HG02678 (cell line): ENCODE results near the gene KCNK2.

Experiments
- ATAC-seq: cut with Tn5 transposase; IDR thresholded peaks from one replicate; pipeline ENCODE4 v1.9.1; 2021; ENCODE audit warnings: mild to moderate bottlenecking, moderate library complexity; ENCODE audit not compliant: unreplicated experiment

The KCNK2 gene

DNA sequence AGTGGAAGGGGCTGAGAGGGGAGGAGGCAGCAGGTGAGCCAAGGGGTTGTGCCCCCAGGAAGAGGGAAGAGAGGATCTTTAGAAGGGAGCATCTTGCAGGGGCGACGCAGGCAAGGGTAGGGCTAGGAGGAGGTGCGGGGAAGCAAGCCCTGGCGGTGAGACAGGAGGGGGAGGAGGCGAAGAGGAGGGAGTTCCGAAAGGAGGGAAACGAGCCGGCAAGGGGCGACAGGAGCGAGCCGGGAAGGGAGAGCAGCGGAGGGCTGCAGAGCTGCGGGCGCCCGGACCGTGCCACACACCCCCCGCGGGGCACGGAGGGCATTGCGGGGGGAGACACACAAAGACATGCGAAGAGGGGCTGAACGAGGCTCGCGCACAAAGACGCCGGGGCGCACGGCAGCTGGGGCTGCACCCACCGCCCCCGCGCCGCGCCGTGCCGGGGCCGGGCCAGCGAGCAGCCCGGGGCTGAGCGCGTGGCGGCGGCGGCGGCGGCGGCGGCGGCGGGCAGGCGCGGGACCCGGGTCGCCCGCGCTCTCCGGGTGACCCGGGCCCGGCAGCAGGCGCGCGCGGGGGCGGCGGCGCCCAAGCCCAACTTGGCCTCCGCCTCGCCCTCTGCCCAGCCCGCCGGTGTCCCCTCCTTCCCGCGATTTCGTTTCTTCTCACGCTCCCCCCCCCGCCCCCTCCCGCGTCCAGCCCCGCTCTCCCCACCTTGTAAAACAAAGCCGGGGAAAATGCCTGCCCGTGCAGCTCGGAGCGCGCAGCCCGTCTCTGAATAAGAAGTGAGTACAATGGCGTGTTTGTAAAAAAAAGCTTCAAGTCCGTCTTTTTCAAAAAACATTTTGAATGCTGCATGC lies at the start of gene KCNK2:
TSS of gene KCNK2 (plus strand) at position 206 of the 851 bp plus-strand sequence. CDS start 649 bp downstream, outside the sequence.
- no peak for ATAC-seq

- no peak for ATAC-seq
These were observed 49.5 kb upstream of the KCNK2 start for GRCh38 chr1:215032911-215033526.

GRCh38 chr1:215040190-215040589 lies 42.3 kb upstream of the KCNK2 start:
- no peak for ATAC-seq

- no peak for ATAC-seq
These were observed 39.1 kb upstream of the KCNK2 start for GRCh38 chr1:215043401-215043800.

DNA sequence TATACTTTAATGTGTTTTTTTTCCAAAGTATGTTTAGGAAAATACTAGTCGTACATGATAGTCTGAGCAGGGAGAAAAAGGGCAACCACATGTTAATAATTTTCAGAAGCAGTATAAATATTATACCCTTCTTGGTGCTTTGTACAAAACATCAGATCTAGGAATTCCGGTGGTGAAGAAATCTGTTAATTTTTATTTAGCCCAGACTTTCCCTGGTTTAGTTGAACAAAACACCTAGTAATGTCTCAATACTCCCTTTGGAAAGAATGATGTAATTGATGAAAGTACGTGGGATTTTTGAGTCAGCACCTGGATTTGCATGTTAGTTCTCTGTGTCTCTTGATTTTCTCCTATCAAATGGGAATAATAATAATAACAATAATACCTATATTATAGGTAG lies 38.4 kb upstream of the KCNK2 start:
- ATAC-seq: no peak

DNA sequence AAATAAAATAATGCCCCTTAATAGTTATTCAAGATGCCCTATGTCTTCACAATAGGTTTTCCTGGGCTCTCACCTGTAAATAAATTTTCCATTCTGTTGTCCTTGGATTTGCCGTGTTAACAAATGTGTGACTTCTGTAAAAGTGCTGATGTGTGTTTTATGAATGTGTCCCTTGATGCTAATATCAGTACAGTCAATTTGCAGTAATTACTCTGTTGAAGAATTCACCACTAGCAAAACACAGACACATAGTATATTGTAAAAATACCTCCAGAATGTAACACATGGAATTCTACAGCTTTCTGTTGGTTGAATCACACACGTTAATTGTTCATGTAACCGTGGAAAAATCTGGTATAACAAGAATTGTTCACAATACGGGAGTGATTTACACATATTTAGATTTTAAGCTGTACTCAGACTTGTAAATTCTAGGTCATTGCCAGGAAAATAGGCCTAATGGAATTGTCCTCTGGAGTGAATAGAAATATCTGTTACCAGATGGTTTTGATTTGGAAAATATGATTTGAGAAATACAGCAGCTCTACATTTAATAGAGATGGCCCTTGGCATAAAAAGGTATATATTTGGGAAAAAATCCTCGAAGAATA lies 36.7 kb upstream of the KCNK2 start:
- no peak for ATAC-seq

DNA sequence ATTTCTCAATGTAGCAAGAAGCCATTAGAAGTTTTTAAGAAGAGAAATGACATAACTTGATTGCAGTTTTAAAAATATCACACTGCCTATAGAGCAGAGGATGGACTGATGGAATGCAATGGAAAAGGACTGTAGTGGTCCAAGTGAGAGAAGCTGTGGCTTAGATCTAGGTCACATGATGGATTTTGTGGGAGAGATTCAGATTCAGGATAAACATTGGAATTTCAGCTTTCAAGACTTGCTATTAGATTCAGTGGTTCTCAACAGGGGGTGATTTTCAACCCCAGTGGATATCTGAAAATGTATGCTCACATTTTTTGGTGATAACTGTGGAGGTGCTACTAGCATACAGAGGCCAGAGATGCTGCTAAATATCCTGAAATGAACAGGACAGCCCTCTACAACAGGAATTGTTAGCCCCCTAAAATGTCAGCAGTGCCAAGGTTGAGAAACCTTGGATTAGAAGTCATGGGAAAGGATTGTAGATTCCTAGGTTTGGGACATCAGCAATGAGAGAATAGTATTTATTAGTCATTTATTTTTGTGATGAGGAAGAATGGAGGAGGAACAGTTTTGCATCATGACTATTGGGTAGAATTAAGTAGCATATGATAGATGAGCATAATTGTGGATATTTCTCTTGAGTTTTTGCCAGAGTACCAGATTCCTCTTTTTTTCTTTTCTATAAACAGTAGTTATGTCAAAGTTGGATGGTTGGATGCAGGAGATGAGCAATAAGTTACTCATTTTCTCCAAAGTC lies 30.1 kb upstream of the KCNK2 start:
- no peak for ATAC-seq

GRCh38 chr1:215054266-215054665 lies 28.3 kb upstream of the KCNK2 start:
- ATAC-seq: no peak

DNA sequence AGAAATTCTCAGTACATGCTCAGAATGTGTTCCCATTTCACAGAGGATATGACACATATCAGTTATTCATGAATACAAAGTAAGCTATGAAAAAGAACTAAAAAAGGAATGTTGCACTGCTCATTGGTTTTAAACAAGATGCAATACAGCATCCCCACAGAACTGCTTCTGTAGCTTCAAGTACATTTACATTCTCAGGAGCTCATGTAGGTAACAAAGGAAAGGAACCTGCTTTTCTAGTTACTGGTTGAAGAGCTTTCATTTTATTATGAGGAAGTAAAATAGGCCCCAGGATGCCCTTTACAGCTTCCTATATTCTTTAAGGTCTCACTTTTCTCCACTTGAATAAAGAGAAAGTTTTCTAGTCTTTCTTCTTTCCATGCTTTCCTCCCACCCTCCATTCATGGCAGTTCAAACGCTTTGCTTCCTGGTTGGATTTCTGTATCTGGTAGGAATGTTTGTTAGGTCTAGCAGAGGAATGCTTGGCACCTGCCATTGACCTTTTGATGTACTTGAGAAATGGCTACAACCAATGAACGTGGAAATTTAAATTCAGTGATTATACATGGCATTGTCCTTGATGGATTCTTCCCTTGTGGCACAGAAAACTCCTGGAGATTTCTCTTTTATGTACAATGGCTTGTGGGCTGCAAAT lies 27.1 kb upstream of the KCNK2 start:
- ATAC-seq: no peak

DNA sequence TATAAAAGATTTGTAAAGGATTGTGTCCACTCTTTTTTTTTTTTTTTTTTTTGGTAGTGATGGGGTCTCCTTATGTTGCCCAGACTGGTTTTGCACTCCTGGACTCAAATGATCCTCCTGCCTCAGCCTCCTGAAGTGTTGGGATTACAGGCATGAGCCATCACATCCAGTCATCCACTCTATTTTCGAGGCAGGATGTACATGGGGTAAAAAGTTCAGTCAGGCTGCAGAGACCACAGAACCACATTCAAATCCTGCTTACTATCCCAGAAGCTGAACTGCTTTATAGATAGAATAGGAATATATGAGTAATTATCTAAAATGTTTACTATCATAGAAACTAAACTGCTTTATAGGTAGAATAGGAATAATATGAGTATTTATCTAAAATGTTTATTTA lies 26.0 kb upstream of the KCNK2 start:
- ATAC-seq: no peak

GRCh38 chr1:215059947-215060346 lies 22.6 kb upstream of the KCNK2 start:
- ATAC-seq: no peak

- ATAC-seq: no peak
These were observed 18.2 kb upstream of the KCNK2 start for GRCh38 chr1:215064327-215064726.

GRCh38 chr1:215071078-215071477 lies 11.5 kb upstream of the KCNK2 start:
- no peak for ATAC-seq

GRCh38 chr1:215076322-215076721 lies 6.2 kb upstream of the KCNK2 start:
- ATAC-seq: peak; percentile 61

DNA sequence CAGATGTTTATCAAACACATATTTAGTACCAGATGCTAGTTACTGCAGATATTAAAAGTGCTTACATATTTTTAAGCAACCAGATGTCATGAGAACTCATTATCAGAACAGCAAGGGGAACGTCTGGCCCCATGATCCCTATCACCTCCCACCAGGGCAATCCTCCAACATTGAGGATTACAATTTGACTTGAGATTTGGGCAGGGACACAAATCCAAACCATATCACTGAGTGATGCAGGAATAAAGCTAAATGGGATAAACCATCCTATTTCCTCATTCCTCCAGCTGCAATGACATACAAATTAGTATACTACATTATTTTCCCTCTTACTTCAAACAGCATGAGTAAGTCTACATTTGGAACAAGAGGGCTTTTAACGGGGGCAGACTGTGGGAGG lies 3.1 kb upstream of the KCNK2 start:
- ATAC-seq: no peak

DNA sequence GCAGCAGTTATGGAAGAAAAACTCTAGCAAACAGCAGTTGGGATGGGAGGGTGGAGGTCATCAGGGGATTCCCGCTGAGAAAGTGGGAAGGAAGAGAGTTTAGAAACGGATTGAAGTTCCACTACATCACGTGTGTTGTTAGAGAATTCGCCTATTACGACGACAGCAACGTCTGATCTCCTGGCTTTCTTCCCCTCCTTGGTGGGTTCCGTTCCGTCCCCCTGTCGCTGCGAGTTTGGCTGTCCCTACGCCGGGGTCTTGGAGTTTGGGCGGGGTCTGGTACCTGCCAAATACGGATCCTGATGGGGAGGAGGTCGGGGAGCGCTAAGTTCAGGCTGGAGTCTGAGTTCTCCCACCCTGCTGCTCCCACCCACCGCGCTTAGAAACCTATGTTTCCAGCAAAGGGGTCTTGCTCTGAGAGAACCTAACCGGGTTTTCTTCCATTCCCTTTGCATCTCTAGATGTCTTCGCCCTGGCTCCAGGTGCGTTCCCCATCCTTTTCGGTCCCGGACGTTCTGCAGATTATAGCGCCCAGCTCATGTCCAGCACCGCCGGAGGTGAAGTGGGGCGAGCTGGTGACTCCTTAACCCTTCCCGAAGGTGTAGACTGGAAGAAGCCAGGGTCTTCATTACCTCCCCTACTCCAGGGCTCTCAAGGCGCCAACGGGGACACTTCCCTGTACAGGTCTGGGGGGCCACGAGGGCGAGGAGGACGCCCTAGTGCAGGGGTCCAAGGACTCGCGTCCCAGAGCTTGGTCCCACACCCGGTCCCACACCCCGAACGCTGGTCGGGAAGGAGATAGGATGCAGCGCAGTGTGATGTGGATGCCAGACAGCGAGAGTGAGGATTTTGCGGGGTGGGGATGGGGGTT lies 641 bp upstream of the KCNK2 start:
- no peak for ATAC-seq

- no peak for ATAC-seq
These were observed 935 bp downstream of the KCNK2 start for GRCh38 chr1:215083383-215083961.

DNA sequence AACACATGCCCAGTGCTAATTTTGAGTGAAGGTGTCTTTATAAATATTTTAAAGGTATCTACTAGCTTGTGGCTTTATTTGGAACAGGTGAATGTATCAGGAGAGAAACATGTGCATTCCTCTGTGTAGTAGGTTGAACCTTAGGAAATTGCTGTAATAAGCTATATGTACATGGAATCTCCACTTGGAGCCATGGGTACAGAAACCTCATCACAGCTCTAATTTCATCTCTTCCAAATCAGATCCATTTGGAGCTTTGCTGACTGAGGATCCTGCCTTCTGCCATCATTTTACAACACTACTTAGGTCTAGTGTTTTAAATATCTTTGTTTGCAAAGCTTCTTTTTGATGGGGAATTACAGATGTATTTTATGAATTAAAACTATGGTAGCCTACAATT lies 2.1 kb downstream of the KCNK2 start:
- no peak for ATAC-seq

- no peak for ATAC-seq
These were observed 5.1 kb downstream of the KCNK2 start for GRCh38 chr1:215087603-215088002.
